ENCODE data around the gene PTPN6. TPM values are rescaled to one million over a fixed set of nuclear protein-coding genes. Genes with fewer than 3 reads are reported as not detected.

Gene PTPN6
- total and polyA plus RNA-seq, 2 of the 8 experiments (the other 6 are each of a cell fraction or from before 2014, with no cell fraction given): 16.3 to 28.4 TPM

GRCh38 chr12:6998715-6999451 lies 47.7 kb downstream of the PTPN6 start:
- POLR2A ChIA-PET (ENCODE audit: partially characterized antibody): interaction anchor here (0.6 to 2.2 kb wide), 10 partner anchors 7 to 188 kb away, joined by 3 to 16 read pairs (median 4); partner anchors contain the start of gene LPCAT3
- Histone ChIP-seq H2BK12ac (ENCODE audit: low read depth, low read length) (no peak overlapping the region), H4K5ac (ENCODE audit: insufficient read length, low read depth, low read length) (no peak overlapping the region), H2BK20ac (ENCODE audit: low read length) (no peak overlapping the region), H3K27me3 (replicated peaks in 1 of 4; ENCODE audit: control insufficient read depth in 3 of 4, extremely low read depth in 1 of 4, insufficient read depth in 3 of 4, low read length in 3 of 4) (no peaks in the 10 kb centered on the region), H3K4me2 (ENCODE audit: insufficient read depth in 1 of 2, low read depth in 2 of 2, low read length in 2 of 2) (no peak overlapping the region), H4K20me1 (replicated peaks in 1 of 2; ENCODE audit: control insufficient read depth in 1 of 2, insufficient read depth in 2 of 2, low read length in 2 of 2) (peaks cover 0 to 2% of the 10 kb centered on the region in 2 experiments), H3K27ac (ENCODE audit: low read depth, low read length) (no peak overlapping the region), H3K4me3 (ENCODE audit: extremely low read depth in 1 of 4, insufficient read depth in 2 of 4, low read depth in 3 of 4, low read length in 4 of 4) (no peak overlapping the region), H3K9ac (replicated peaks in 1 of 4; ENCODE audit: extremely low read depth in 1 of 4, low read depth in 3 of 4, low read length in 3 of 4) (no peak overlapping the region), H3K79me1 (ENCODE audit: low read depth, low read length) (no peaks in the 10 kb centered on the region), H2AFZ (ENCODE audit: low read length) (no peak overlapping the region), H3K36me3 (ENCODE audit: control insufficient read depth in 2 of 4, insufficient read depth in 4 of 4, low read length in 3 of 4) (peaks cover 0 to 11% (median 4%) of the 10 kb centered on the region in 4 experiments; a peak in 4 of 8 replicates), H3K4me1 (replicated peaks in 1 of 4; ENCODE audit: control insufficient read depth in 3 of 4, insufficient read depth in 4 of 4, low read length in 3 of 4) (no peaks in the 10 kb centered on the region), H3K9me3 (ENCODE audit: insufficient read depth in 2 of 2, low read depth in 1 of 2, low read length in 1 of 2) (no peaks in the 10 kb centered on the region), H3K14ac (ENCODE audit: insufficient read length) (no peak overlapping the region), H3K23ac (ENCODE audit: insufficient read length) (no peak overlapping the region), H3K23me2 (ENCODE audit: low read depth, low read length) (no peaks in the 10 kb centered on the region), H3K79me2 (ENCODE audit: control insufficient read depth in 1 of 2, insufficient read depth in 2 of 2, low read length in 2 of 2) (no peaks in the 10 kb centered on the region), H4K91ac (replicated peaks; ENCODE audit: insufficient read length, low read length) (no peak overlapping the region), H2BK5ac (ENCODE audit: low read depth, low read length) (no peak overlapping the region), H3K56ac (replicated peaks; ENCODE audit: insufficient read length, low read depth, low read length) (no peak overlapping the region), H3K4ac (replicated peaks; ENCODE audit: insufficient read length, low read depth, low read length) (no peak overlapping the region), H3K18ac (ENCODE audit: extremely low read depth, low read length) (no peak overlapping the region), H4K8ac (ENCODE audit: extremely low read depth, insufficient read depth, low read length) (no peak overlapping the region), H2AK5ac (ENCODE audit: low read depth, low read length) (no peak overlapping the region), H2BK120ac (replicated peaks; ENCODE audit: low read depth, low read length) (no peak overlapping the region), H2BK15ac (ENCODE audit: low read length) (no peak overlapping the region)
- DNase-seq (ENCODE audit: low read depth in 1 of 2, low spot score in 2 of 2) (no peak), FAIRE-seq (no peak)
- CTCF ChIA-PET (ENCODE audit: partially characterized antibody): interaction anchor here (0.6 to 2.1 kb wide), 6 partner anchors 19 to 94 kb away, joined by 3 to 8 read pairs (median 3); partner anchors contain the start of gene LPCAT3
- TF ChIP-seq E2F6 (IDR thresholded peaks at IDR 0.05): no peak
- TF ChIP-seq CTCF (IDR thresholded peaks at IDR 0.05; ENCODE audit: control extremely low read depth in 1 of 3, insufficient read depth in 1 of 3, low read depth in 1 of 3, low read length in 3 of 3): no peak
- no peak for TF ChIP-seq RNF2 (IDR thresholded peaks at IDR 0.05; ENCODE audit: borderline replicate concordance, low read depth, low read length, missing control alignments, poor library complexity, severe bottlenecking)
